Fibroblast of skin of left quadriceps (primary cell): ENCODE measurements around the gene HNRNPH2.

Experiments used
- DNase-seq, 2 experiments: peaks; one replicate each; pipeline ENCODE4 v3.0.0-alpha.2; 2013; ENCODE audit warnings: low read depth in 2 of 2

HNRNPH2 gene, protein sequence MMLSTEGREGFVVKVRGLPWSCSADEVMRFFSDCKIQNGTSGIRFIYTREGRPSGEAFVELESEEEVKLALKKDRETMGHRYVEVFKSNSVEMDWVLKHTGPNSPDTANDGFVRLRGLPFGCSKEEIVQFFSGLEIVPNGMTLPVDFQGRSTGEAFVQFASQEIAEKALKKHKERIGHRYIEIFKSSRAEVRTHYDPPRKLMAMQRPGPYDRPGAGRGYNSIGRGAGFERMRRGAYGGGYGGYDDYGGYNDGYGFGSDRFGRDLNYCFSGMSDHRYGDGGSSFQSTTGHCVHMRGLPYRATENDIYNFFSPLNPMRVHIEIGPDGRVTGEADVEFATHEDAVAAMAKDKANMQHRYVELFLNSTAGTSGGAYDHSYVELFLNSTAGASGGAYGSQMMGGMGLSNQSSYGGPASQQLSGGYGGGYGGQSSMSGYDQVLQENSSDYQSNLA

DNA sequence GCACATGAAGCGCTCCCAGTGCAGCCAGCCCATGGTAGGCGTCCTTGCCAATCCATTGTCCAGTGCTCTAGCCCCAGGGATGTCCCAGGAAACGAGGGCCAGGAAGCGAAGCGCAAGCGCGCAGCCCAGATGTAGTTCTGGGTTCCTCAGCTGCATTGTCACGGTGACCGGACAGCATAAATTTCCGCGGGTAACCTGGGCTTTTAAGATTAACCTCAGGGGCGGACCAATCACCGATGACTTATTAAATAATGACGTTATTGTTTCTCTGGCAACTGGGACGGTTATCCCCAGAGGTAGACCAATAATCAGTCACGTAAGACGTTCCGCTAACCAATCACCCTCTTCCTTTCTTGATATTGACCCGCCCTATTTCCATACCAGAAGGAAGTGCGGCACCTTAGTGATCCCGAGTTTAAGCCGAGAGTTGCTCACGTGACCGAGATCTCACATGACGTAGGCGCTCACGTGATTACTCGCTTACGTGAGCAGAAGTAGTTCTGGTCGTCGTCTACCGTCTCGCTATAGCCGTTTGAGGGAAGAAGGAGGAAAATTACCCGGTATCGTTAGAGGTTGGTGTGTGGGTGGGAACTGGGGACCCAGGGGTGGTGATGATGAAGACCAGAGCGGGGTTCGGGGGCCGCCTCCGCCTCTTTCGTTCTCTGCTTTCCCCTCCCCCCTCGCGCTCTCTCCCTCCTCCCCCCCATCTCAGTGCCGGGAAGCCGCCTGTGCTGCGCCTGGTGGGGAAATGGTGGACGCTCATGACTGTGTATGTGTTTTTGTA lies at the start of gene HNRNPH2, which contains the start of gene GLA:
TSS of gene HNRNPH2 (plus strand) at position 475 of the 784 bp plus-strand sequence. CDS start 3,767 bp downstream, outside the sequence.
TSS of gene GLA (minus strand) at position 178 of the 784 bp plus-strand sequence. CDS start at position 156, 22 bp downstream.
- DNase-seq, result peak; percentile 95 to 96

DNA sequence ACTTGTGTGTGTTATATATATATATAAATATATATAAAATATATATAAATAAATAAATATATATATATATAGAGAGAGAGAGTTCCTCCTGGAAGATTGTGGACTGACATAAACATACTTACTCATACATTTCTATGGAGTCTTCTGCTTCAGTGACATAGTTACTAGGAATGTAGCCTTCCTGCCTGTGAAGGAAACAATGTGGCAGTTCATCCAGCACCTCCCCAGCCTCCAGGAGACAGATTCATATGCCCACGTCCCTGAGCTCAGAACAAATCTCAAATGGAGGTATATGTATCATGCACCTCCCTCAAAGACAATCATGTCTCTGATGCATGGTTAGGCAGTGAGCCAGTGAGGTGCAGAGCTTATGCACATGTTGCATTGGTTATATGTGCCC lies 48.1 kb upstream of the HNRNPH2 start:
- no peak for DNase-seq

DNA sequence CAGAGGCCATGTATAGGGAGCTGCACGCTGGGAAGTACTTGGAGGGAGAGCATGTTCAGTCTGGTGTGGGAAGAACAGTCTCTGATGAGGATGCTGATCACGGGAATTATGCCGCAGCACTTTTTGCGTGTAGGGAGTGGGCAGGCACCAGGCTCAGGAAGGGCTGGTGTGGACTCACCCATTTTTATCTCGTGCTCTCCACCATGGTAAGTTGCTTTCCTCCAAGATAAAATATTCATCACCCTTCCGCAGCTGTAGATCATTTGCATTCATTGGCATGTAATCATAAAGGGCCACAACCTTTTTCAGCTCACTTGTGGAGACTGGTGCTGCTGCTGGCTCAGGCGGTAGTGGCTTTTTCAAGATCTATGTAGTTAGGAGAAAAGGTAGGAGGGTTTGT lies 47.6 kb upstream of the HNRNPH2 start:
- no peak for DNase-seq

DNA sequence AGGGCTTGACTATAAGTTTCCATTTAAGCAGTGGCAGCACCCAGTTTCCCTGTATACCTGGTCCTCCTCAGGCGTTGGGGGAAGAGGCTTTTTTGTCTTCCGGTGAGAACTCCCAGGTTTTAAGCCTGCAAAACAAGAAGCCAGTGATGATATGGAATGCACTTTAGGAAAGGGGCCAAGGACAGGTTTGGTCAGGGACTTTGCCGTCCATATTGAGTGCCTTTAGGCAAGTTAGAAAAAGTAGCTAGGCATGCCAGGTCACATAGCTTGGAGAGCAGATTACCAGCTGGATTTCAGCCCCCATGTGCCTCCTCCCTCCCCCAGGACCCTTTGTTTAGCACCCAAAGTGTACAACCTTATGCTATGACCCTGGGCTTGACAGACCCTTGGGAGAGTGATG lies 45.9 kb upstream of the HNRNPH2 start:
- DNase-seq, result no peak

DNA sequence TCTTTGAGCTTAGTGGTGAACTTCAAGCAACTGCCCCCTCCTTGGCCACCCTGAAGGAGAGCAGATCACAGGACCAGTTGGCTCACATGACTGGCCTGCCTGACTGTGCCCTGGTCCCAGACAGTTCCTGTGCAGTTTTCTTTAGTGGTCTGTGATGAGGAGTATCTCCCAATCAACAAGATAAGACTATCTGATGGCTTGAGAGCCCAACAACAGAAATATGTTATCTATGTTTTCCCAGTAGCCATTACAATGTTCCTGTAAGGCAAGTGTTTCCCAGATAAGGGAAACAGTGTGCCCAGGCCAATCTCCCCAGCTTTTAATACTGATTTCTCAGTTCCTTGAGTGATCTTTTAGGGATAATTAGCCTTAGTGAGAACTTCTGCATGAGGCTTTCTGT lies 45.3 kb upstream of the HNRNPH2 start:
- DNase-seq, result no peak

DNA sequence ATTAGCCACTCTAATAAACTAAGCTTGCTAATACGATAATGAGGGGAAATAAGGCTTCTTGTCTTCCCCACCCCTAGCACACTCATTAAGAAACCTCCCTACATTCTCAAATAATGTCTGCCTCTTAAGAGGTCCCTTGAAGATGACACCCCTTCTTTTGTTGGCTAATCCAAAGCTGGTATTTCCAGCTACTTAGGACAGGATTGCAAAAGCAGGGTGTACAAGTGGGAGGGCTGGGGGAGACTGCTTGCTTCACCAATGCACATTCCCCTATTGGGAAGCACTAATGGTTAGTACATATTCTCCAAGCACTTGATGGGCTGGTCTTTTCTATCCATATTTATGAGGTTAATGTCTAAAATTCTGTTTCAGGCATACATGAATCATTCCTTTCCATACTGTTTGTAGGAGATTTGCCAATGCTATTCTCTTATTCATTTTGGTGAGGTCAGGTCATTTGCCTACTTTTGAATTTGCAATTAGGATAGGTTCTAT lies 42.7 kb upstream of the HNRNPH2 start:
- no peak for DNase-seq

DNA sequence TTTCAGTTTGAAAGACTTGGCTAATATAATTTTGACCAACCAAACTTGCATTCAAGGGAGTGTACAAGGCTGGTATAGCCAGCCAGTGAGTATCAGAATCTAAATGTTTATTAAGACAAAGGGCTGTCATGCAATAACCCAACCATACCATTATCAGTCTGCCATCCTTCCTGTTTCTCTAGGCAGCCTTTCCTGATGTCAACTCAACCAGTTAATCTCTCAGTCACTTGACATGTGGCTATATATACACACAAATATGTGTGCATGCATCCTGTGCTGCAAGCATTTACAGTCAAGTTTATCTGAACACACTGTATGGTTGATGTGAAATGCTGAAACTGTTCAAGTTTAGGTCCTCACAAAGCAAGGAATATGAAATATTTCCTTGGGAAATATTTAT lies 39.2 kb upstream of the HNRNPH2 start:
- no peak for DNase-seq

DNA sequence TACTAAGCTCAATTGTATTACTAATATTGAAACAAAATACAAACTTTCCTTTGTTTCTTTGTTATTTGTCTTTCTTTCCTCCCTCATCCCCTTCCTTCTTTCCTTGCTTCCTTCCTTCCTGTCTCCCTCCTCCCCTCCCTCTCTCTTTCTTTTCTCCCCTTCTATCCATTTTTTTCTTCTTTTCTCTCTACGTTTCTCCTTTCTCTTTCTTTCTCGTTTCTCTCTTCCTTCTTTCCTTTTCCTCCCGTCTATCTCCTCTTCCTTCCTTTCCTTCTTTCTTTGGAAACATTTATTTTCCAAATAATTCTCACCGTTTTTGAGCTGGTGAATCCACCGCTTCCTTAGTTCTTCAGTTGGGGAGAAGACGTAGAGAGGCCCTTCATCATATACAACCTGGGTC lies 38.3 kb upstream of the HNRNPH2 start:
- DNase-seq, result no peak

DNA sequence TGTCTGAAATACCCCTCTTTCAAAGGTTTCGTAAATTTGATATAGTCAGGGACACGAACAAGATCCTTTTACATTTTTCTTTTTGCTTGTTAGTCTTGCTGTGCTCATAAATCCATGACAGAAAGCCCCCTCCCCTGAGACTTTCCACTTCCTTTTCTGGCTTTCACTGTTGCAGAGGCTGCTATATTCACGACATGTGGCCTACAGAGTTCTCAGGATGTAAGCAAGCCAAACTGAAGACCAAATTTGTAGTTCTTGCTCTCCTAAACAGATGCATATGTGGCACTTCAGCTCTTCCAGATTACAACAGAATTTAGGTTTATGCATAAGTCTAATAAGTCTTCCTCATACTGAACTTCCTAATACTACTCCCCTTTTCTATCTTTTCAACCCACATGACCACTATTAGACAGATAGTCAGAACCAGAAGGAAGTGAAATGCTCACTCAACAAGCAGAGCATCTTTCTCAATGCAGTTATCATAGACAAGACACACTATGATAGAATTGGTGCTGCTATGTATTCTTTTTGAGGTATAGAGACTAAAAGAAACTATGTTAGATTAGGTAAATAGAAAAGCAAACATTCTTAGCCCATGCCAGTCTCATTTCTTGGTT lies 37.0 kb upstream of the HNRNPH2 start:
- DNase-seq, result no peak

DNA sequence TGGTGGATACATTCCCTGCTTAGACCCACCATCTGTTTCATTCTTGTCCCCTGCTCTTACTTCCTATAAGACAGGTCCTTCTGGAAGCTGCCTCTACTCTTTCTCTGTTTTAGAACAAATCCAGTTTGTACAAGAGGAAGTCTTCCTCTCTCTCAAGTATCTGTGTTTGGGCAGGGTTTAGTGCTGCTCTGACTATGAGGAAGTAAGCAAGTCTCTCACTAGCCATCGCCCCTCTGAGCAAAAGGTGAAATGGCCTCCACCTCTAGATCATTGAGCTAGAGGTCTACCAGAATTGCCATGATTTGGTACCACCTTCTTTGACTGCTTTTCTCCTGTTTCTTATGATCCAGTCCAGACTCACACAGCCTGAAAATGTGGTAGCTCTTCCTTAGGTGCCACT lies 30.5 kb upstream of the HNRNPH2 start:
- no peak for DNase-seq

DNA sequence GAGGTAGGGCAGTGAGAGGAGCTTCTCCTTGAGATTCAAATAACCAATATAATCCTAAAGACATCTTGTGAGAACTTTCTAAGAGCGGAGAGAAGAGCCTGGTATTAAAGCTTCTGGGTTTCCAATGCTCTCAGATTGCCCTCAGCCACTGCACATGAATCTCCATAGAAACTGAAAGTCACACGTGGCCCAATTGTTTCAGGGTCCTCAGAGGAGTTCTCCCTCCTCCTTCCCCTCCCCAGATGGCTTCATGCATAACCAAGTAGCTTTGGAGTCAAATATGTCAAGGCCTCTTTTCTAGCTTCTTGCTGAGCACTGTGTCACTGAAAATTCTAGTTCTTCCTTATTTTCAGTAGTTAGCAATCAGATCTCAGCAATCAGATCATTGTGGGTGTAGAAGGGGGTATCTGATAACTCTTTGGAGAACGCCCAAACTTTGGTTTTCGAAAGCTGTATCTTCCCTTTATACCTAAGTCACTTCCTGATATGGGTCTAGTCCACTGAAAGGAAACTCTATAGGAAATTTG lies 24.3 kb upstream of the HNRNPH2 start:
- DNase-seq, result no peak

DNA sequence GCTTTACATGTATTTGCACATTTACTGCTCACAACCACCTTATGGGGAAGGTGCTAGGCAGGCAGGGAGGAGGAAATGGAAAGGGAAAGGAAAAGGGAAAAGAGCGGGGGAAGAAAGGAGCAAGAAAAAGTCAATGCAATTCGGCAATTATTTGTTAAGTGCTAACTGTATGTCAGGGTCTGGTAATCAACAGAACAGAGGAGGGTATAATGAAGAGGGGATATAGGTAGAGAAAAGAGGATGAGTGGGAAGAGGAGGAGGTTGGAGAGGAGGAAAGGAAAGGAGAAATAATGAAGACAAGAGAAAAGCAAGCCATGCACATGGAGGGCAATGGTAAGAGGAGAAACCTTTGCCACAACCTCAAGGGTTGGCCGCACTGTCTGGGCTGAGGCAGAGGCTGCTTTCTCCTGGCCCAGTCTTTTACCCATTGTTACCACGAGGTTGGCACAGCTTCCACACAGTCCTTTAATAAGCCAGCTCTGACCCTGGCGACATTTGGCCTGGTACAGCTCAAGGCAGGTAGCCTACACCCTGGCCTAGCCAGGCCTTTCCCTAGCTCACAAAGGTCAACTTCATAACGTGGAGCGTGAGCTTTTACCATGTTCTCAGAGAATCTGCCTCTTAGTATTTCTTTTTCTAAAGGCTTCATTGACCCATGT lies 22.9 kb upstream of the HNRNPH2 start:
- no peak for DNase-seq

DNA sequence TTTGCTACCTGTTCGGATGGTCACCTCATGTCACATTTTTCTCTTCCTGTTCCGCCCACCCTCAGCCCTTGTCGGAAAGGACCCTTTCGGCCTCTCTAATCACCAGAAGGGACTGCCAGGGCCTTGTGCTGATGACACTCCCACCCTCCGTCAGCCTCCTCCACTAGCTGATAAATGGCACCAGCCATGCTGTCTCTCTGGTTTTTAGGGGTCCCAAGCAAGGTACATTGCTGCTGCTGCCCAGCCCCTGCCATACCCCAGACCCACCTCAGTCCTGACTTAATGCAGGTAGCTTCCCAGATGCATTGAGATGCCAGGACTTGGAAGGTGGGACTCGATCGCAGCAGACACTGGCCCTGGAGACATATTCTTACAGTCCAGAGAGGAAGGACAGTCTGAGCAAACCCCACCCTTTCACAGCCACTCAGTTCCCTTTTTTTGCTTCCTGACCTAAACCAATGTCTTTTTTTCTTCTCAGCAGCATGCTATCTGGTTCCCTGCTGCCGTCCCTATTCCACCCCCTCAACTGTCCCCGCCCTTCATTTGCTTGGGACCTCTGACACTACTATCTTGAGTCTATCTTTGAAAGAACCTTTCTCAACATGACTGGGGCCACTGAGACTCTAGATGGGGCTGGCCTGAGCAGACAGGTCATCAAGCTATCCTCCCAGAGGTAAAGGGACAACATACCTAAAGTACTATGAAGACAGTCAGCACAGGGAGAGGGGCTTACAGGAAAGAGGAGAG lies 22.1 kb upstream of the HNRNPH2 start, which contains the start of gene BTK:
TSS of gene BTK (minus strand) at position 397 of the 747 bp plus-strand sequence. CDS start 10,907 bp downstream, outside the sequence.
- no peak for DNase-seq

DNA sequence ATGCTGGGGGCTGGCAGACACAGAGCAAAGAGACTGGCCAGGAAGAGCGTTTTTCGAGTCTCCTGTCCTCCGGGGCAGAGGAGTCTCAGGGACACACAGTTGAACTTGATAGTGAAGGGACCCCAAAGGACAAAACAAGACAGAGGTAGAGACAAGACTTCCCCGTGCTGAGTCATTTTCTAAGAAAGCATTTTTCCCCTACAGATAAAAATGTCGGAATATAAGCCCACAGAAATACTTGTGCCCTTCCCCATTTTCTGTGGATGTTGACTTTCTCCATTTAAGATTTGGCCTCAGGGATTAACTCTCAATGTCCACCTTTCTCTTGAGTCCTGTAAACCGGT lies 21.5 kb upstream of the HNRNPH2 start:
- no peak for DNase-seq

DNA sequence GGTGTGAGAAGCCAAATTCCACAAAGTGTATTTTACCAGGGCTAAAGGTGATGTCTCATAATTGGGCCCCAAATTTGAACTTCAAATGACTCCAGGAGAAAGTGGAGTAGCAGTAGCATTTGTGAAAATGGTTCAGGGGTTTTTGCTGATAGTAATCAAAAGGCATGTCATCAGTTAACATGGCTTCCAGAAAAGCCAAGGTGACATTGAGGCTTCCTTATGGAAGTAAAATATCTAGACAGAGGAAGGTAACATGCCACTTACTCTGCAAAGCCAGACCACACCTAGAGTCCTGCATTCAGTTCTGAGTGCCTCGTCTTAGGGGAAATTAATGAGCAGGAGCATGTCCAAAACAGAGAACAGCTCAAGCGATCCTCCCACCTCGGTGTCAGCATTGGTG lies 19.4 kb upstream of the HNRNPH2 start:
- no peak for DNase-seq

DNA sequence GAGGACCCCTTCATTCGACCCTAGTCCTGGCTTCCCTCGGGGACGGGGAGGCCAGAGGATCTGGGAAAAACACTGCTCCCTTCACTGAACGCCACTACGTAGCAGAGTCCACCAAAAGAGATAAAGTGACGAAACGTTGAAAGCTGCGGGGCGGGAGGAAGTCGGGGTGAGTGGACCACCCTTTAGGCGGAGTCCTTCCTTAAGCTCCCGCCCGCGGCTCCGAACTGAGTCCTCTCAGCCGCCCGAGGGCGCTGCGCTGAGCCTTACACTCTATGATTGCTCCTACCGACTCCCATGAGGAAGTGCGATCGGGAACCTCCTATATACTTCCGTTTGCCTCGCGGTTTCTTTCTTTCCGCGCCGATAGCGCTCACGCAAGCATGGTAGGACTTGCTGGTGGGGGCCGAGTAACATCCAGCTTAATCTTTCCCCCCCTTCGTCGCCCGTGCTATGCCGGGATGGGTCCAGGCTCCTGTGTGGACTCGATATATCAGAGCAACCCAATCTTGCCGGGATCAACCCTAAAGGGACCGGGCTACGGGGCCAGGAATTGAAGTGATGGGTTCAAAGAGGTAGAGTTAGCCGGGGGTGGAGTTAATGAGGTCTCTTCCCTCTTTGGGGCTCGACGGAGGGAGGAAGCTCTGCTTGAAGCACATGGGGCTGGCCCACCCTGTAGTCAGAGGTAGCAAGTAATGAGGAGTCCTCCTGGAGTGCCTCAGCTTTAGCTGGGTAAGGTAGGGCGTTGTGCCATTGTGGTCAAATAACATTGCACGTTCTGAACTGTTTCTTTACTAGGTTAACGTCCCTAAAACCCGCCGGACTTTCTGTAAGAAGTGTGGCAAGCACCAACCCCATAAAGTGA lies 17.1 kb upstream of the HNRNPH2 start, which contains the start of gene RPL36A:
TSS of gene RPL36A (plus strand) at position 348 of the 862 bp plus-strand sequence. CDS start at position 381, 33 bp downstream.
- DNase-seq, result peak; percentile 79 to 80

DNA sequence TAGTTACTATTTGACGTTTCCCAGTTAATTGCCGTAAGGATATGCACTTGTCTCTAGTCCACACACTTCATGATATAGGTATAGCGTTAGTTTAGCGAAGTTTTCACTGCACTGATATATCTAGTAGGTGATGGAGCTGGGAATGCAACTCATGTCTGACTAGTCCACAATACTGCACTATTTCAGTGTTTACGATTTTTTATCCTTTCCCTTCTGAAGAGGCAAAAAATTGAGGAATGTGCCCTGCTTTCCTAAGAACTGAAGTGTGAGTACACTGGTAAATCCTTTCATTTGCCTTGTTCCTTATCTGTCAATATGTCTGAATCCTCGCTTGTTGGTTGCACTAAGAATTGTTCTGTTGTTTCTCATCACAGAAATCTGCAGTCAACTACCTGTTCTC lies 16.2 kb upstream of the HNRNPH2 start:
- DNase-seq, result no peak

DNA sequence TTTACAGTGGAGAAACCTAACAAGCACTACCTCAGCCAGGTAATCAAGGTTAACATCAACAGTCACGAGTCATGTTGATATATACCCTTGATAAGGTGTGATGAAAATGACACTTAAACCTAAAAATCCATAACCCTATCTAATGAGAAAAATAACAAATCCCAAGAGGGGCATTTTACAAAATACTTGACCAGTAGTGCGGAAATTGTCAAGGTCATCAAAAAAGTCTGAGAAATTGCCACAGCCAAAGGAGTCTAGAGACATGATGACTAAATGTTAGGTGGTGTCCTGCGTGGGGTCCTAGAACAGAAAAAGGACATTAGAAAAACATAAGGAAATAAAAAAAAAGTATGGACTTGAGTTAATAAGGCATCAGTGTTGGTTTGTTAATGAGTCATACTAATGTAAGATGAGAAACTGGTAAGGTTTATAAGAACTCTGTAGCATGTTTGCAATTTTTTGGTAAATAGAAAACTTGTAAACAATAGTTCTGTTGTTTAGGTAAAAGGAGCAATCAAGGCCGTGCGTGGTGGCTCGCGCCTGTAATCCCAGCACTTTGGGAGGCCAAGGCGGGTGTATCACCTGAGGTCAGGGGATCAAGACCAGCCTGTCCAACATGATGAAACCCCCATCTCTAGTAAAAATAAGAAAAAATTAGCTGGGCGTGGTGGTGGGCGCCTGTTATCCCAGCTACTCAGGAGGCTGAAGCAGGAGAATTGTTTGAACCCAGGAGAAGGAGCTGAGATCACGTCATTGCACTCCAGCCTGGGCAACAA lies 14.3 kb upstream of the HNRNPH2 start:
- DNase-seq, result no peak

DNA sequence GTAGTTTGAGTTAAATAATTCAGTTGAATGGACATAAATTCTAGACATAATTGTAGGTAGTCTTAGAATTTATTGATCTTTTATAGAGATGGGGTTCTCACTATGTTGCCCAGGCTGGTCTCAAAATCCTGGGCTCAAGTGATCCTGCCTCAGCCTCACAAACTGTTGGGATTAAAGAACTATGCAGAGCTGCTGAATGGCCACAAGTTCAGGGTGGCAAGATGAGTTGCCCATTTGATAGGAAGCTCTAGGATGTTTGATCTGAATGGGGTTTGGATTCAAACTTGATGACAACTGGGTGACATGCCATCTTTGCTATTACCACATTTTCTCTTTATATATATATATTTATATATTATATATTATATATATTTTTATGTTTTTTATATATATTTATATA lies 13.7 kb upstream of the HNRNPH2 start:
- DNase-seq, result no peak
